AG04449 (cell line): Measurements from ENCODE around the gene TBC1D8.

Experiments
- CTCF ChIA-PET: fragments of 350-600 bp; formaldehyde crosslinking; extraction: SDS; loops from one replicate; lab custom pipeline; 2021; ENCODE audit warnings: antibody characterized with exemption; lab: Yijun Ruan, JAX
- POLR2A ChIA-PET: fragments of 400-600, 350-600 bp; formaldehyde crosslinking; extraction: SDS; loops from one replicate; lab custom pipeline; 2020; ENCODE audit warnings: antibody characterized with exemption, inconsistent platforms; lab: Yijun Ruan, JAX
- DNase-seq: peaks from one replicate; pipeline ENCODE4 v3.0.0-alpha.2; 2010; ENCODE audit warnings: low read depth, low spot score
- H3K4me3 ChIP-seq: 2 replicates; pipeline ENCODE4 v1.5.1; 2011; ENCODE audit warnings: low read depth, mild to moderate bottlenecking, control low read depth, low read length
- TF ChIP-seq, protein P1 (sequence below): IDR thresholded peaks from one replicate; pipeline ENCODE4 v1.5.1; 2011; ENCODE audit warnings: mild to moderate bottlenecking, moderate library complexity, low read length, control low read depth, inconsistent platforms; ENCODE audit not compliant: insufficient read depth; ENCODE audit errors: missing control alignments

Gene TBC1D8

DNA sequence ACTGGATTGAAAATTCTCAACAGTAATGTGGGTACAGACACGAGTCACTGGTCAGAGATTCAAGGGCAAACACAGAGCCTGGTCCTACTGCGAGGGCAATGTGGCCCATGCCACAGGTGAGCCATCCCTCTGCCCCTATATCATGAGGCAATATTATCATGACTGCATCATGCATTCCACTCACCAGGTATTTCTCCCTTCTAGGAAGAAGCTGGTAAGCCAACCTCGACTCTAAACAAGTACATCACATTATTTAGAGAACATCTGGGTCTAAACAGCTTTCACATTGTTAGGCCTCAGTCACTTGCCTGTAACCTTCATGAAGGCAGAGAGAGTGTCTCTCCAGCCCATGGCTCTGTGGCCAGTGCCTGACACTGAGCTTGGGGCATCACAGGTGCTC is 163.6 kb downstream of the TBC1D8 start:
- no peak overlapping the region for H3K4me3 ChIP-seq
- no peak for DNase-seq
- TF ChIP-seq, protein P1, sequence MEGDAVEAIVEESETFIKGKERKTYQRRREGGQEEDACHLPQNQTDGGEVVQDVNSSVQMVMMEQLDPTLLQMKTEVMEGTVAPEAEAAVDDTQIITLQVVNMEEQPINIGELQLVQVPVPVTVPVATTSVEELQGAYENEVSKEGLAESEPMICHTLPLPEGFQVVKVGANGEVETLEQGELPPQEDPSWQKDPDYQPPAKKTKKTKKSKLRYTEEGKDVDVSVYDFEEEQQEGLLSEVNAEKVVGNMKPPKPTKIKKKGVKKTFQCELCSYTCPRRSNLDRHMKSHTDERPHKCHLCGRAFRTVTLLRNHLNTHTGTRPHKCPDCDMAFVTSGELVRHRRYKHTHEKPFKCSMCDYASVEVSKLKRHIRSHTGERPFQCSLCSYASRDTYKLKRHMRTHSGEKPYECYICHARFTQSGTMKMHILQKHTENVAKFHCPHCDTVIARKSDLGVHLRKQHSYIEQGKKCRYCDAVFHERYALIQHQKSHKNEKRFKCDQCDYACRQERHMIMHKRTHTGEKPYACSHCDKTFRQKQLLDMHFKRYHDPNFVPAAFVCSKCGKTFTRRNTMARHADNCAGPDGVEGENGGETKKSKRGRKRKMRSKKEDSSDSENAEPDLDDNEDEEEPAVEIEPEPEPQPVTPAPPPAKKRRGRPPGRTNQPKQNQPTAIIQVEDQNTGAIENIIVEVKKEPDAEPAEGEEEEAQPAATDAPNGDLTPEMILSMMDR, result no peak
- ChIA-PET CTCF (interaction anchor here (1.1 to 6.7 kb wide), 6 partner anchors 11 to 380 kb away, joined by 3 to 185 read pairs (median 6); no protein-coding TSS in a partner anchor), POLR2A (interaction anchor here (0.8 kb wide), 1 partner anchor 14 kb away, joined by 3 read pairs; no protein-coding TSS in a partner anchor)

DNA sequence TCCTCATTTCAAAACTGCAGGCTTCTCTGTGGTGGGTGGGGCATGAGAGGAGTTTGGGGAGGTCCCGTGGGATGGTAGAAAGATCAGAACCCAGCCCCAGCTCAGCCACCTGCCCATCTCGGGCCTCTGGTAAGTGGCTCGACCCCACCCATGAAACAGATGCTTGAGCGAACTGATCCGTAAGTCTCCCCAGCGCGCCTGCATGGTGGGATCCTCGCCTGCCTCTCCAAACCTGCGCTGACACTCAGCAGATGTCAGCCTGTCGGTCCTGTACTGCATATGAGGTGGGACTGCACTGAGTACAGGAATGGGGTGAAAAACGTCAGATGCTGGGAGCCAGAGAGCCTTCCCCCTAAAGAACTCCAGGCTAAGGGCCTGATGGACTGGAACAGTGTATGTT is 165.0 kb downstream of the TBC1D8 start:
- CTCF ChIA-PET, result interaction anchor here (0.7 to 6.7 kb wide), 28 partner anchors 8 to 382 kb away, joined by 3 to 185 read pairs (median 4); partner anchors contain the start of gene RPL31

GRCh38 chr2:100984892-100985307 is 166.3 kb downstream of the TBC1D8 start:
- TF ChIP-seq, protein P1, result peak; percentile 91
- CTCF ChIA-PET, result interaction anchor here (0.6 to 6.7 kb wide), 18 partner anchors 8 to 389 kb away, joined by 3 to 185 read pairs (median 5); partner anchors contain the start of gene RPL31
- no peak for DNase-seq
- POLR2A ChIA-PET, result no interaction called here
- no peak overlapping the region for H3K4me3 ChIP-seq

More for the DNA sequence above, 165.0 kb downstream of the TBC1D8 start:
- TF ChIP-seq, protein P1, result no peak
- POLR2A ChIA-PET, result no interaction called here
- H3K4me3 ChIP-seq, result no peak overlapping the region
- no peak for DNase-seq

GRCh38 chr2:100983684-100984310 is 167.4 kb downstream of the TBC1D8 start:
- POLR2A ChIA-PET, result no interaction called here
- DNase-seq, result no peak
- TF ChIP-seq, protein P1, result no peak
- CTCF ChIA-PET, result interaction anchor here (0.6 to 2.5 kb wide), 7 partner anchors 13 to 377 kb away, joined by 3 to 33 read pairs (median 4); no protein-coding TSS in a partner anchor
- no peak overlapping the region for H3K4me3 ChIP-seq

DNA sequence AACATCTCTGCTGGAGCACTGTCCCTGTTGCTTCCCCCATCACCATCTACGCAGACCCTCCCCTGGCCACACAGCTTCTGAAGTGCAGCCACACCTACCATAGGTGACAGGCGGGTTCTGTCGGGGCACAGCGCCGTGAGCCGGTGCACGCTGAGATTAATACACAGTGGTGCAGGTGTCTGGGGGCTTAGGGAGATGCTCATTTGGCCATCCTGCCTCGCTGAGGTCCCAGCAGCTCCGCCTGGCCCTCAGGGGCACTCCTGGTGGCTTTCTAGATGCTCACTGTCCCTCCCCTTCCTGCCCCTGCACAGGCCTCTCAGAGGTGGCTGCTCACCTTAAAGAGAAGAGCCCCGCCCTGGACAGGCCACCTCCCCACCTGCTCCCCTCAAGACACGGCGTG is 168.0 kb downstream of the TBC1D8 start:
- H3K4me3 ChIP-seq, result no peak overlapping the region
- no peak for DNase-seq
- CTCF ChIA-PET, result interaction anchor here (0.6 to 2.5 kb wide), 10 partner anchors 11 to 376 kb away, joined by 3 to 33 read pairs (median 3); no protein-coding TSS in a partner anchor
- POLR2A ChIA-PET, result no interaction called here
- TF ChIP-seq, protein P1, result no peak

GRCh38 chr2:100982431-100982861 is 168.7 kb downstream of the TBC1D8 start:
- ChIA-PET POLR2A (no interaction called here), CTCF (interaction anchor here (0.6 to 2.5 kb wide), 11 partner anchors 10 to 376 kb away, joined by 3 to 33 read pairs (median 3); no protein-coding TSS in a partner anchor)
- TF ChIP-seq, protein P1, result no peak
- H3K4me3 ChIP-seq, result no peak overlapping the region
- no peak for DNase-seq
